Measurements from ENCODE around the gene ATP1B4.
A peak's percentile ranks its signal among the peaks of the same experiment; 100 is the strongest.
"Not testable (repeated sequence)": the region's sequence is repeated elsewhere in the genome, so short reads cannot be mapped to it uniquely, and the experiment has no call there.

ATP1B4 gene

GRCh38 chrX:120361764-120362305 lies at the start of gene ATP1B4:
Gene ATP1B4, plus strand, starts transcription at chrX:120362089. Its CDS starts 80 bp downstream, at chrX:120362169.
- DNase-seq (ENCODE audit: low read depth in 2 of 2): no peak

DNA sequence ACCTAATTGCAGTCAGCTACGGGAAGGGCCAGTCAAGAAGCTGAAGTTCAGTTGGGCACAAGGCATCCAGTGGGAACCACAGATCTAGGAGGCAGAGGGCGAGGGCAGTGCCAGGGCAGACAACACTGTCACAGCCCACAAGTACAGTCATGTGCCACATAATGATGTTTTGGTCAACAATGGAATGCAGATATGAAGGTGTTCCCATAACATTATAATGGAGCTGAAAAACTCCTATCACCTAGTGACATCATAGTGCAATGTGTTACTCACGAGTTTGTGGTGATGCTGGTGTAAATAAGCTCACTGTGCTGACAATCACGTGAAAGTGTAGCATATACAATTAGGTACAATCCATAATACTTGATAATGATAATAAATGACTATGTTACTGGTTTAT lies 46.1 kb upstream of the ATP1B4 start:
- DNase-seq (ENCODE audit: low read depth in 2 of 2): no peak

DNA sequence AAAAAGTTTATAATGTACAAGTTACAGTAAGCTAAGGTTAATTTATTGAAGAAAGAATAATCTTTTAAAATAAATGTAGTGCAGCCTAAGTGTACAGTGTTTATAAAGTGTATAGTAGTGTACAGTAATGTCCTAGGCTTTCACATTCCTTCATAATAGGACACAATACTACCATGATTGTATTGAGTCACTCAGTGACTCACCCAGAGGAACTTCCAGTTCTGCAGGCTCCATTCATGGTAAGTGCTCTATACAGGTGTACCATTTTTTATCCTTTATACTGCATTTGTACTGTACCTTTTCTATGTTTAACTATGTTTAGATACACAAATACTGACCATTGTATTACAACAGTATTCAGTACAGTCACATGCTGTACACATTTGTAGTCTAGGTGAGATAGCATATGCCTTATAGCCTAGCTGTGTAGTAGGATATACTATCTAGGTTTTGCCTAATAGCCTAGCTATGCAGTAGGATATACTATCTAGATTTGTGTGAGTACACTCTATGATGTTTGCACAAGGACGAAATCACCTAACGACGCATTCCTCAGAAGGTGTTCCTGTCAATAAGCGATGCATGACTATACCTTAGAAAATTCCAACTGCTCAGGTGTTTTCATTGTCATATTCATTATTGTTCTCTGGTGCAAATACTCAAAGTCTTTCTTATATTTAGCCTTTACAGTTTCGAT lies 45.2 kb upstream of the ATP1B4 start:
- DNase-seq (ENCODE audit: low read depth in 2 of 2): no peak

DNA sequence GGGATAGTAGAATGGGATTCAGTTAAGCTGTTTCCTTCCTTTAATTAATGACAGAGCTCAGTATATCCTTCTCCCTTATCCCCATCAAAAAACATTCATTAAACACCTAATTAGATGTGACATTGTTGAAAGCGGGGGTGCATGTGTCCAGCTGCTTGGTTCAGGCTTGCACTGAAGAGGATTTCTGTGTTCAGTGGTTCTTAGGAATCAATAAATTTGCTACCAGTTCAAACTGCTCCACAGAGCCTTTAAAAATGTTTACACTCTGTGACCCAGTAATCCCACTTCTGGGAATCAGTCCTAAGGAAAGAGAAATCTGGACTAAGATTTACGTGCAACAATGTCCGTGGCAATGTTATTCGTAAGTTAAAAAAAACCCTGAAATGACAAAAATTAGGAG lies 43.5 kb upstream of the ATP1B4 start:
- no peak for DNase-seq (ENCODE audit: low read depth in 2 of 2)

GRCh38 chrX:120321520-120322281 lies 40.2 kb upstream of the ATP1B4 start:
- DNase-seq (ENCODE audit: low read depth in 2 of 2): no peak

GRCh38 chrX:120331116-120331515 lies 30.8 kb upstream of the ATP1B4 start:
- no peak for DNase-seq (ENCODE audit: low read depth in 2 of 2)

GRCh38 chrX:120332394-120332793 lies 29.5 kb upstream of the ATP1B4 start:
- DNase-seq (ENCODE audit: low read depth in 2 of 2): no peak

GRCh38 chrX:120334151-120334550 lies 27.7 kb upstream of the ATP1B4 start:
- no peak for DNase-seq (ENCODE audit: low read depth in 2 of 2)

GRCh38 chrX:120334603-120335002 lies 27.3 kb upstream of the ATP1B4 start:
- DNase-seq (ENCODE audit: low read depth in 2 of 2): no peak

- no peak for DNase-seq (ENCODE audit: low read depth in 2 of 2)
These were observed 26.6 kb upstream of the ATP1B4 start for GRCh38 chrX:120335289-120335688.

- DNase-seq (ENCODE audit: low read depth in 2 of 2): no peak
These were observed 25.0 kb upstream of the ATP1B4 start for GRCh38 chrX:120336899-120337298.

DNA sequence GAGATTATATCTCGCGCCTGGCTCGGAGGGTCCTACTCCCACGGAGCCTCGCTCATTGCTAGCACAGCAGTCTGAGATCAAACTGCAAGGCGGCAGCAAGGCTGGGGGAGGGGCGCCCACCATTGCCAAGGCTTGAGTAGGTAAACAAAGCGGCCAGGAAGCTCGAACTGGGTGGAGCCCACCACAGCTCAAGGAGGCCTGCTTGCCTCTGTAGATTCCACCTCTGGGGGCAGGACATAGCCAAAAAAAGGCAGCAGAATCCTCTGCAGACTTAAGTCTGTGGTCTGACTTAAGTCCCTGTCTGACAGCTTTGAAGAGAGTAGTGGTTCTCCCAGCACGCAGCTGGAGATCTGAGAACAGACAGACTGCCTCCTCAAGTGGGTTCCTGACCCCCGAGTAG lies 17.3 kb upstream of the ATP1B4 start:
- not testable (repeated sequence) for DNase-seq (ENCODE audit: low read depth in 2 of 2)

DNA sequence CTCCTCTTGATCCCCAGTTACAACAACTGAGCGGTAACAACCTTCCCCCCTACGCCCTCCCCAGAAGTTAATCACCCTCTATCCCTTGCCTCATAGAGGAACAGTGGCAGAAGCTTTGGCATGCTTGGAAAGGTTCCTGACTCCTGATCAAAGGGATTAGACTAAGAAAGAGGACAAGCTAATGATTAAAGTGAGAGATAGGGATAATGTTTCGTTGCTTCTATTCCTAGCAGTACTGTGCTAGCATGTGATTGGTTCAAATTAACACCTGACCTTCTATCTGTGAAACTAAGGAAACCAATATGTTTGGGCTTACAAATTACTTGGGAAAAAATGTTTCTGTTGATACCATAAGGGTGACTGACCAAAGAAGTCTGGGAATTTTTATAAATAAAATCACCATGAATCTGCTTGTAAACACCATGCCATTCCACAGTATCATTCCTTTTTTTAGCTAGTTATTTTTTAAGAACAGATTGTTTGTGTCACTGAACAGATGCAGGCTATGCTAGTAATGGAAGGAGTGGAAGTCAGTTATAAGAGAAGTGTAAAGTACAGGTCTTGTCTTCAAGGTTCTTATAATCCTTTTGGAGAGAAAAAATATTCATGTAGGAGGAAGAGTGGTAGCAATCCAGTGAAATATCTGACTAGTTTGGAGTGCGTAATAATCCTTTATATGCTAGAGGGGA lies 11.3 kb upstream of the ATP1B4 start:
- no peak for DNase-seq (ENCODE audit: low read depth in 2 of 2)

DNA sequence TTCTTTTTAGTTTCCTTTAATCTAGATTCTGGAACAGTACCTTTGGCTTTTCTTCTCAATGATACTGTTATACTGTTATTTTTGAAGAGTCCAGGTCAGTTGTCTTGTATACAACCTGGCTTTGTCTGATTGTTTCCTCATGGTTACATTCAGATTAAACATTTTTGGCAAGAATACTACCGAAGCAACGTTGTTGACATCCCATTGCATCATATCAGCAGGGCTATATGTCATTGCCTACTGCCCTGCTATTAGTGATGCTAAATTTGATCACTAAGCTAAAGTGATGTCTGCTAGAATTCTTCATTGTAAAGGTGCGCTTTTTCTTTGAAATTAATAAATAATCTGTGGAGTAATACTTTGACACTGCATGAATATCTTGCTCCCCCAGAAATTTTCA lies 5.8 kb upstream of the ATP1B4 start:
- DNase-seq (ENCODE audit: low read depth in 2 of 2): no peak

DNA sequence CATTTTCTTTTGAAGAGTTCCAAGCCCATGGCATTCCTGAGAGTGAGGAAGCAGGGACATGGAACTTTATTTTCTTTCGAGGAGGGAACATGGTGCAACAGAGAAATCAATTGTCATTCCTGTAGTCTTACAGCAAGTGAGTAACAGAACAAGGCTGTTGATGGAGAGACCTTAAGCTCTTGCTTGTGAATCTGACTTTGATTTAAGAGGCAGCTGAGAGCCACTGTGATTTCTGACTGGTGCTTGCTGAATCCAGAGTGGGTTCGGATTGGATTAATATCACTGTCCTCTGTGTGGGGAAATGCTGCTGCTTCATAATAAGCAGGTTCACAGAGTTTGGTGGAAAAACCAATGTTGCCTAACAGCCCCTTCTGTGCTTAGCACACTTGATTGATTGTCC lies 4.7 kb upstream of the ATP1B4 start:
- DNase-seq (ENCODE audit: low read depth in 2 of 2): no peak

- peak; percentile 36 to 56 for DNase-seq (ENCODE audit: low read depth in 2 of 2)
These were observed 3.0 kb upstream of the ATP1B4 start for GRCh38 chrX:120358737-120359456.

DNA sequence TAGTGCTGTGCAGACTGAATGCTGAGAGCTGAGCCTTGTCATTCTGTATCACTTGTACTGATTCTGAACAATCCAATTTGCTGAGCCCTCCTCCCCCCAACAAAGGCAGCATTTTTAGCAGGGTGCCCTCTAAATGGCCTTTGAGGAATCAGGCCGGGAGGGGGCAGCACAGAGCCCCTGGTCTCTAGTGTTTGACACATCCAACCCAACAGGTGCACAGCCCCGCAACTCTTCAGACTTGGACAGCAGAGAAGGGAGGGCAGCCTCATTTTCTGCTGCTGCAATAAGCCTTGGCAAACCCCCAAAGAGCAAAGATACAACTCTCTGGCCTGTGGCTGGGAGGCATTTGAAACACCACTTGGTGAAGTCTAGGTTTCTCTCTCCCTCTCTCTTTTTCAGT lies 3.4 kb downstream of the ATP1B4 start:
- DNase-seq (ENCODE audit: low read depth in 2 of 2): peak in 1 of 2 donors; percentile 42

- no peak for DNase-seq (ENCODE audit: low read depth in 2 of 2)
These were observed 4.1 kb downstream of the ATP1B4 start for GRCh38 chrX:120365968-120366367.

- no peak for DNase-seq (ENCODE audit: low read depth in 2 of 2)
These were observed 4.9 kb downstream of the ATP1B4 start for GRCh38 chrX:120366794-120367193.

DNA sequence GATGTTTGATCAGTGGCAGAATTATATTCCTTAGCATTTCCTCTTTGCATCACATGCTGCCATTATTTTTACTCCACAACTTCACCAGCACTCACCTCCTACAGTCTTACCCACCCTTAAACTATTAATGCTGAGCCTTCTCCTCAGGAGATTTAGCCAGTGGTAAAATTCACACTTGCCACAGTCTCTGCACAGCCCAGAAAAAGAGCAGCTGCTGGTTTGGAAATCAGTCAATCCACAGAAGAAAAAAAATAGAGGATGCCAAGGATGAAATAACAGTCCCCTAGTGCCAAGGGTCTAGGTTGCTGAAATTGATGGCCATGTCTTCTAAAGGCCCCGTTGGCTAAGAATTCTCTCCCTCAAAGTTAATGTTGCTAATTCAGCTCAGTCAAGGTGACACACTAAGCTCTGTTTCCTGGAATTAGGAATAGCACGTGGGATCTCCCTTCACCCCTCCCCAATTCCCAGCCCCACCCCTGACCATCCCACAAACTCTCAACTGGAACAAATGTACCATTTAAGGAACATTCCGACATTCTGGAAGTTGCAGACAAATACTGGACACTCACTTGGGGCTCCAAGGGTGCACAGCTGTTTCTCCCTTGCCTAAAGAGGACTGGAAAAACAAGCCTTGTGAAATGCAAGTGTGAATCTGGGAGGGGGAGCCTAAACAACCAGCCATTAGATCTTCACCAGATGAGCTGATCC lies 5.7 kb downstream of the ATP1B4 start:
- DNase-seq (ENCODE audit: low read depth in 2 of 2): no peak
